ENCODE measurements around the gene FRAS1.
"Not testable (repeated sequence)": the region's sequence is repeated elsewhere in the genome, so short reads cannot be mapped to it uniquely, and the experiment has no call there.

The FRAS1 gene

GRCh38 chr4:78057135-78057599 lies at the start of gene FRAS1:
TSS of gene FRAS1 (plus strand) at chr4:78057323. CDS start at chr4:78058010, 687 bp downstream.
- no peak for DNase-seq

DNA sequence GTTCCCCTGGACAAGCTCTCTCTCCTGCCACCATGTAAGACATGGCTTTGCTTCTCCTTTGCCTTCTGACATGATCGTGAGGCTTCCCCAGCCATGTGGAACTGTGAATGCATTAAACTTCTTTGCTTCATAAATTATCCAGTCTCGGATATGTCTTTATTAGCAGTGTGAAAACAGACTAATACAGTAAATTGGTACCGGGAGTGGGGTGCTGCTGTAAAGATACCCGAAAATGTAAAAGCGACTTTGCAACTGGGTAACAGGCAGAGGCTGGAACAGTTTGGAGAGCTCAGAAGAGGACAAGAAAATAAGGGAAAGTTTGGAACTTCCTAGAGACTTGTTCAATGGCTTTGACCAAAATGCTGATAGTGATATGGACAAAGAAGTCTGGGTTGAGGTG lies 46.1 kb upstream of the FRAS1 start:
- DNase-seq = not testable (repeated sequence)

GRCh38 chr4:78014889-78015886 lies 41.9 kb upstream of the FRAS1 start:
- DNase-seq = no peak

DNA sequence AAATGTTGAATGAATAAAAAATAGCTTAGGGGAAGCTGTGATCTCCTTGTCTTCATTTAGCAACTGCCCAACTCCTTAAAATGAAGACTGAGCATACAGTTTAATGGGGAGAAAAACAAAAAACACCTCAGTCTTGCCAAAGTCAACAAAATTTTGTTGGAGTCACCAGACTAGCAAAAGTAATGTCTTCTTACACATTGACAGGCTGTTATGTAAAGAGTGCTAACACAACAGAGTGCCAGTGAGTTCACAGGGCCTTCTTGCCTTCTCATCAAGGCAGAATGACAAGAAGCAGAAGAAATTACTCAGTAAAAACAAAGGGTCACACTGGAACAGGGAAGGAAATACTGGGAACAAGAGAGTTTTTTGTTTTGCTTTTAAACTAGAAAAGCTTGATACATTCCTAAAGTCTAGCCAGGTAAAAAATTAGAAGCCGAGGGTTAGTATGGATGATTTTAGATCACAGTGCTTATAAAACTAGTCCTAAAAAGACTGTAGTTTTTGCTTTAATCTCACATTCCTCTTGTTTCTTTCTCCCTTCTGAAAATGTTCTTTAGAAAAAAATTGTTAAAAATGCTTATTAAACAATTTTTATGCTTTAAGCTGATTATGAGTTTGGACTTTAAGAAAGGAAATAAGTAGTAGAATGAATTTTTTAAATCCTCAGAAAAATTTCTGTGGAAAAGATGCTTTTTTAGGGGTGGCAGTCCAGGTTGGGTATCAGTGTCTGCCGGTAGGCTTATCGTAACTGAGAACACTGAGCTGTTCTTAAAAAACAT lies 38.7 kb upstream of the FRAS1 start:
- DNase-seq = no peak

GRCh38 chr4:78019414-78019813 lies 37.7 kb upstream of the FRAS1 start:
- DNase-seq = no peak

DNA sequence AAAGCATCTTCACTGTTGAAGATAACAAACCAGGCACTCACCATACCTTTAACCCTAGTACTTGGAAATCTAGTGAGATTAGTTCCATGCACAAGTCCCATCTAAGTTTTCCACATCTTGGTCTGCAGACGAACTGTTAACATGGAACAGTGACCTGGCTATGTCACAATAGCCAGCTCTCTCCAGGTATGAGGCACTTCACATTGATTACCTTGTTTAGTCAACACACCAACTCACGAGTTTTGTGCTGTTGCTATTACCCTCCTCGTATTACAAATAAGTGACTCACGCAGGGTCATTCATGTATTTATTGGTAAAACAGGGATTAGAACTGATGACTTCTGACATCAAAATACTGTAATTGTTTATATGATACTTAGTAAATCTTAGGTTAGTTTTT lies 36.4 kb upstream of the FRAS1 start:
- DNase-seq = no peak

- no peak for DNase-seq
Observed at GRCh38 chr4:78022517-78022916, 34.6 kb upstream of the FRAS1 start.

DNA sequence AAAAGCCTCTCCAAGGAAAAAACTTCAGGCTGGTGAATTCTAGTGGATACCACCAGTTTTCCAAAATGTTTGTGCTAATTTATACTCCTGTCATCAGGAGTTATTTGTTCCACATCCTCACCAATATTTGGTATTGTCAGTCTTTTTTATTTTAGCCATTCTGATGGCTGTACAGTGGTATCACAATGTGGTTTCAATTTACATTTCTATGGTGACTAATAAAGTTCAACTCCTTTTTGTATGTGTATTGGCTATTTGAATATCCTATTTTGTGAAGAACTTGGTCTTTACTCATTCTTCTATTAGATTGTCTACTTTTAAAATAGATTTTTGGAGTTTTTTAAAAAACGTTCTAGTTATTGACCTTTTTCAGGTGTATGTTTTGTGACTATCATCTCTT lies 33.0 kb upstream of the FRAS1 start:
- no peak for DNase-seq

DNA sequence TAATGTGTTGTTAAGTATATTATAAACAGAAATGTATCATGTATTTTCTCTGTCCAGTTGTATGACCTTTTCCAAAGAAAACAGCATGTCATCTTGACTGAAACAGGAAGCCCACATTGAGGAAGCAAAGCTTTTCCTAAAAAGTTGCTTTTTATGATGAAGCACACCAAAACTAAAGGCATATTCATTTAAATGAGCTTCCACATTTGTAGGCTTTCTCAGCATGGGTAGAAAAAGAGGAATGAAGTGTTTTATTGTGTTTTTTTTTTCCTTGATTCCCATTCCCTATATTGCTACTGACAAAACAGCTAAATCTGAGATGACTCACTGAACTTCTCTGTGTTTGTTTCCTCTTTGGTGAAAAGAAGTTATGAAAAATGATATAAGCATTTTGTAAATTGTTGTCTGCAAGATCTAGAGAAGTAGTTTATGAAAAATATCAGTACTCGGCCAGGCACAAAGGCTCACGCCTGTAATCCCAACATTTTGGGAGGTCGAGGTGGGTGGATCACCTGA lies 32.5 kb upstream of the FRAS1 start:
- DNase-seq = no peak

DNA sequence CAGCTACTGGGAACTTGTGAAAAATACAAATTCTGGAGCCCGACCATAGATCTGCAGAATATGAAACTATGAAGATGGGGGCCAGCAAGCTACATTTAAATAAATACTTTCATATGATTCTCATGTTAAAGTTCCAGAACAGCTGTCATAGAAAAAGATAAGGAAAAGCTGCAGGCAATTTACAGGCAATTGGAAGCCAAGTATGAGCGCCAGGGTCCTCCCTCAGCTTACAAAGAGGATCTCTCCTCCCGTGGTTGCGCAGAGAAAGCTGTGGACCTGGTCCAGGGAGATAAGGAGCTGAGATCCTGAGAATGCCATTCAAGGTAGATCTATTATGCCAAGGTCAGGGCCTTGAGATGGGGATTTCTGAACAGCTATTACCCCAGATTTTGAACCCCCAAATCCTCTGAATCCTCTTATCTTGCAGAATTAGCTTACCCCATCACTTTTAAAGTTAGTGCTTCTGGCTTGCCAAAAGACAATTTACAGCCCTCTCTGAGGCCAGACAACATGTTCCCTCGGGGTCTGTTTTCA lies 25.6 kb upstream of the FRAS1 start:
- no peak for DNase-seq

DNA sequence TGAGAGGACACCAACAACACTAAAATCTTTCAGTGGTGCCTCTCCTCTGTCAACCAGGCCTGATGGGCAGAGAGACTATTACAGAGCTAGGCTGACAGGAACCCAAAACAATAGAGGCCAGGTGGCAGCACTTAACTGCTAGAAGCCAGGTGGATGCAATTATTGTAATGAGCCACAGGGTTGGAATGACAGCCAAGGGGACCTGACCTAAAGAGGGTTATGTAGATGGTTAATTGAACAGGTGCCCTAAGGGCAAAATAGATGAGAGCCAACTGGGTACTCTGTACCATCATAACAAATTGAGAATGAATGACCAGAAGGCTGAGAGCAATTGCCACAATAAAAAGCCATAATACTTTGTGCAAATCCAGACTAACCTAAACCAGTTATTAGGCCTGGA lies 24.7 kb upstream of the FRAS1 start:
- DNase-seq = no peak

DNA sequence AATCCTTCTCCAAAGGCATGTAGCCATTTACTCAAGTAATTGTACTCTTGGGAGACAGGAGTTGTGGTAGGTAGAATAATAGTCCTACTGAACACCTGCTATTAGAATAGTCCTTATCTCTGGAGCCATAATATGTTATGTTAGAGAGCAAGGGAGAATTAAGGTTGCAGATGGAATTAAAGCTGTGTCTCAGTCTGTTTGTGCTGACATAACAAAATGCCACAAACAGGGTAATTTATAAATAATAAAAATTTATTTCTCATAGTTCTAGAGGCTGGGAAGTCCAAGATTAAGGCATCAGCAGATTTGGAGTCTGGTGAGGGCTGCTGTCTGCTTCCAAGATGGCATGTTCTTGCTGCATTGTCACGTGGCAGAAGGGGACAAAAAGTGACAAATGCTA lies 24.2 kb upstream of the FRAS1 start:
- DNase-seq = no peak

GRCh38 chr4:78033861-78034260 lies 23.3 kb upstream of the FRAS1 start:
- DNase-seq = no peak

DNA sequence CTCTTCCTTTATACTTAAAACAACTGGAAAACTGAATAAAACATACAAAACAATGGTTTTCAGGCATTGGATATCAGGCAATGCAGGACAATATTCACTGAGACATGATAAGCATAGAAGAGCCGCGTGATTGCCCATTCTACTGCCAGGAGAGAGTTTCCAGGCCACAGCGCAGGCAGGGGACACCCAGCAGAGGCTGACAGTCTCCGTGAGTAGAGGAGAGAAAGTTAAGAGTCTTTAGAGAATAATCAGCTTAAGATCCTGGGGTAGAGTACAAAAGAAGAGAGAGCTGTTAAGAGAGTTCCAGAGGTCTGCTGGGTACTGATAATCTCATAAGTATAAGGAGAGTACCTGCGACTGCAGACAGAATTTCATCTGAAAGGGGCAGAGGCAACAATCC lies 18.4 kb upstream of the FRAS1 start:
- DNase-seq = no peak

DNA sequence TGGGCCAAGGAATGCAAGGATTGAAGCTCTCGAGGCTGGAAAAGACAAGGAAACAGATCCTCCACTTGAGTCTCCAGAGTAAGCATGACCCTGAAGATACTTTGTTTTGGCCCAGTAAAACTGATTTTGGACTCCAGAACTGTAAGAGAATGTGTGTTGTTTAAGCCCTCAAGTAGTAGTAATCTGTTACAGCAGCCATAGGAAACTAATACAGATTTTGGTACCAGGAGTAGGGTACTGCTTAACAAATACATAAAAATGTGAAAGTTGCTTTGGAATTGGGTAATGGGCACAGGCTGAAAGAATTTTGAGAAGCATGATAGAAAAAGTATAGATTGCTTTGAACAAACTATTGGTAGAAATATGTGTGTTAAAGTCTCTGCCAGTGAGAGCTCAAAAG lies 17.4 kb upstream of the FRAS1 start:
- no peak for DNase-seq

GRCh38 chr4:78040431-78040830 lies 16.7 kb upstream of the FRAS1 start:
- no peak for DNase-seq

DNA sequence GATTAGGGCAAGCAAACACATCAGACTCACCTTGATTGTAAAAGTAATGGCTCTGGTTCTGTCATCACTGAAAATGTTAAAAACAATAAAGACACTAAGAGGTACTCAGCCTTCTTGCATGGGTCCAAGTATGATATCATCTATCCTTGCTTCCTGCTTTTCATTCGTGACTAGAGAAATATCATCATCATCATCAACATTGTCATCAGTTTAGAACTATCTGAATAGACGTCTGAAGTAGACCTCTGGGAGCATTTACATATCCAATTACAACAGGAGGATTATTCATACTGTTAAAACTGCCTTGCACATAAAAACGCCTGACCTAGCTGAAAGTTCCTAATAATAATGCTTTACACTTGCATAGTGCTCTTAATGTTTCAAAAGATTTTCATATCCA lies 9.8 kb upstream of the FRAS1 start:
- DNase-seq = no peak

- DNase-seq = peak in 1 of 2 donors; percentile 16
Observed at GRCh38 chr4:78056265-78057129, 626 bp upstream of the FRAS1 start.

DNA sequence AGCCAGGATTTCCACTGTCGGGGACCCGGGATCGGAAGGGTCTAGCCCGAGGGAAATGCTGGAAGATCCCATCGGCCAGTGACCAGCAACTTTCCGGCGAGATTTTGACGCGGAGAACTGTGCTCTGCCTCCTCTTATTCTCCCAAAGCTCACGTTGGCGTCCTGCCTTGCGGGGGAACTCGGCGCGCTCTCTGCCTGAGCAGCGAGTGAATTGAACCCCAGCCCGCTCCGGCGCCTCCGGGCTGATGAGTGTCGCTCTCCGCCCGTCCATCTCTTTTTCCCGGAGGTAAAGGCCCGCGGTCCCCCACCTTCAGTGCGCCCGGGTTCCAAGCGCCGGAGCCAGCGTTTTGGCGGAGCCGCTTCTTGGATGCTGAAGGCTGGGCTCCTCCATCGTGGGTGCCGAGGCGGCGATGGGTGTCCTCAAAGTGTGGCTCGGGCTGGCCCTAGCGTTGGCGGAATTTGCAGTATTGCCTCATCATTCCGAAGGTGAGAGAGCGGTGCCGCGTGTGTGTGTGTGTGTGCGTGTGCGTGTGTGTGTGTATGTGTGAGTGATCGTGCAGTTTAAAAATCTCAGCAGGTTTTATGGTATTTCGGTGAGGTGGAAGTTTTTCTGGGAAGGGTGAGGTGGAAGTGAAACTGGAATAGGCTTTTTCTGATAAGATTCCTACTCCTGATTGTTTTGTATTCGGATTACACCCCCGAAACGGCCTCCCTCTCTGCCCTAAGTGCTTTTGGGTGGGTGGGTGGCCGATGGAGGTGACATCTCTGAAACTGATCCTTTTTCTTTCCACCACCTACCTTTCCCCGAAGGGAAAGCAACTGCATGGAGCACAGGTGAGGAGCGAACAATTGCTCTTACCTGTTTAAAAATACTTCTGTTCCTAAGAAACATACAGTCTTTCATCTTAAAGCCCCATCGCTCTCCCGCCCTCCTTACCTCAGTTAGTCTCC lies 752 bp downstream of the FRAS1 start:
- peak in 1 of 2 donors; percentile 14 for DNase-seq

DNA sequence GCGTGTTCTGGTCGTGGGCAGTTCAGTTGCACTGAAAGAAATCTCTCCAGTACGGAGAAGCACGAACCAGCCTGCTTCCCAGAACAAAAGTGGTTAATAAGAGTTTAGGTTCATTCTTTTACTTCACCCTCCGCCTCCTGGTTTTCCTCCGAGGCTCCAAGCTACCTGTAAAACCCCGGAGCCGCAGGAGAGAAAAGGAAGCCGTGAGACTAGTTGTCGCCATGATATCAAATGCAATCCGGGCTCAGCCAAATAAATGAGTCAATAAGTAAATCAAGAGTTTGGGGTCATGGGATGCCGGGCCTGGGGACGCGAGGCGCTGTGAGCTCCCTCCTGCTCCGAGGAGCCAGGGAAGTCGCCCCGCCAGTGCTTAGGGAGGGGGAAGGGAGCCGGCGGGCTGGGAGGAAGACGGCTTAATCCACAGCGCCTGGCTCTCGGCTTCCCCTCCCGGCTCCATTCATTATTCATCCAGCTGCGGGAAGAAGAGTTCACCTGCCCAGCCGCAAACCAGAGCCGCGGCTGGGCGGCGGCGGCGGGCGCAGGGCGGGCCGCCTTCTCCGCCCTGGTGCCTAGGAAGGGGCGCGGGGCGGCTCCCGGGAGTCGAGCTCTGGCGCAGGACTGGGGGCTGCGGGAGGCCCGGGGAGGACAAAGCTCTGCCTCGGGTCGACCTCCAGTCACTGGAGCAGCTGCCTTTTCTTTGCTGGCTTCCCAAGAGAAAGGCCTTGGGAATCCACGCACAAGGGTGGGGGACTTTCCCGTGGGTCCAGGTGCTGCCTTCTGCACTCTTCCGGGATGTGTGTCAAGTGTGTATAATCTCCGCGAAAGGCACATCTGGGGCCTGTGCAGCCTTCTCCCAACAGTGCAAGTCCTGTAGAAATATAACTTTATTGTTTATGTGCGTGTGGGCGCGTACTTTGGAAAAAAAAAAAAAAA lies 1.7 kb downstream of the FRAS1 start:
- DNase-seq = no peak
